NT2/D1 (cell line): Measurements from ENCODE around the gene CACNA1C.

Experiments used
- SUZ12 ChIP-seq: IDR thresholded peaks from 2 replicates; pipeline ENCODE4 v1.6.1; 2011; ENCODE audit not compliant: insufficient read length, insufficient read depth; ENCODE audit errors: extremely low read depth
- YY1 ChIP-seq: IDR thresholded peaks from 2 replicates; pipeline ENCODE4 v1.6.1; 2011; ENCODE audit not compliant: insufficient read length, insufficient read depth
- ZNF274 ChIP-seq: IDR thresholded peaks from 2 replicates; pipeline ENCODE4 v1.6.1; 2011; ENCODE audit warnings: mild to moderate bottlenecking, low read depth, low read length

- no peak for TF ChIP-seq SUZ12
- TF ChIP-seq ZNF274 = no peak
- no peak for TF ChIP-seq YY1
Measured at GRCh38 chr12:2169940-2170339, 117.2 kb downstream of the CACNA1C start.
